ENCODE data around the gene MTA2.
A peak's percentile ranks its signal among the peaks of the same experiment; 100 is the strongest.
"Not testable (repeated sequence)": the region's sequence is repeated elsewhere in the genome, so short reads cannot be mapped to it uniquely, and the experiment has no call there.

MTA2 gene

DNA sequence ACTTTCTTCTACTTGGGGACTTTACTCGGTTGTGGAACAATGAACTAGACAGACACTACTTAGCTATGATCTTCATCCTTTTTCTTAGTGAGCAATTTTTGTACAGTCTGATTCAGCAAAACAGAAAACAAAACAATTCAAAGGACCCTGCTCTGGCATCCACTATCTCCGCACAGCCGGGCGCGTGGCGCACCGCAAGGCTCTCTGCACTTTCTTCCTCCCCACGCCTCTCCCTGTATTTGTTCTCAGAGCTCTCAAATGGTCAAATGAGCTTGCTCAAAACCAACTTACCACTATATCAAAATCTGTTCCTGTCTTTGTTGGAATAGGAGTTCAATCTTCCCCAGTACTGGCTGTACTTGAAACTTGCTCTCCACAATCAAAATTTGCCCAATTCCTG is 35.4 kb downstream of the MTA2 start:
- DNase-seq (ENCODE audit: low read depth in 2 of 2): no peak

- DNase-seq (ENCODE audit: low read depth in 2 of 2): no peak
Measured at GRCh38 chr11:62565100-62565802, 36.4 kb downstream of the MTA2 start.

DNA sequence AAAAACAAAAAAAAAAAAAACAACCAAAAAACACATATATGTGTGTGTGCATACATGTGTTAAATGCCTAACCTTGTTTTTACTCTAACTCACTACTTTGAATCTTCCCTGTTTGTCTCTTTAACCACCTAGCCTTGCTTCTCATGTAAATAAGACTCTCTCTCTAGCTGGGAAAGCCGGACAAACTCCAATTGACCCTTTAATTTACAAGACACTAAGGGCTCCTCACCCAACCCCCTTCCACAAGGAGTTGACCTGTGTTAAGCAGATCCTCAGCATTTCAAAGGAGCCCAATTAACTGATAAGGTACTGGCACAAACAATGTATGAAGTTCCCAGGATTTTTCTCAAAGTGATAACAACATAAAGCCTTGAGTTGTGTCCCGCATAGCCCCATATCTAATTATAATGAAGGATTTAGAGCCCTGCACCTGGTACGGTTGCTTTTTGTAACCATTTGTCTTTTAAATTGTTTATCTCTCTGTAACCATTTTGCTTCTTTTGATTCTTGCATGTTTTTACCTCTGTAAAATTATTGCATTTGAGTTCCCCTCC is 39.9 kb downstream of the MTA2 start:
- DNase-seq (ENCODE audit: low read depth in 2 of 2): not testable (repeated sequence)

- DNase-seq (ENCODE audit: low read depth in 2 of 2): no peak
Measured at GRCh38 chr11:62560566-62561103, 41.0 kb downstream of the MTA2 start.

DNA sequence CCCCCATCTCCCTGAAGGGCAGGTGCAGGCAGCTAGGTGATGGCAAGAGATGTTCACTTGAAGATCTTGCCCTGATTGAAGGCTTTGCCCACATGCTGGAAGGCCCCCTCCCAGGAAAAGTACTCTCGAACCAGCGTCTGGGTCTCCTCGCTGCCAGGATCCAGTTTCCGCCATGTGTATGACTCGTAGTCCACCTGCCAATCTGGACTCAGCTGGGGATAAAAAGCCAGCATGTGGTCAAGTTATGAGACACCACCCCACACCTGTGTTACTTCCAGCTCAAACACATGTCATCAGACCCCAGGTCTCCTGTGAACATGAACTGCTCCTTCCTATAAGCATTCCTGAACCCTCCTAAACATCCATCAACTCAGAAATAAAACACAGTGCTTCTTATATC is 42.0 kb downstream of the MTA2 start:
- DNase-seq (ENCODE audit: low read depth in 2 of 2): not testable (repeated sequence)

- no peak for DNase-seq (ENCODE audit: low read depth in 2 of 2)
Measured at GRCh38 chr11:62559204-62559603, 42.5 kb downstream of the MTA2 start.

- no peak for DNase-seq (ENCODE audit: low read depth in 2 of 2)
Measured at GRCh38 chr11:62558669-62559068, 43.0 kb downstream of the MTA2 start.

- peak in 1 of 2 donors; percentile 57 for DNase-seq (ENCODE audit: low read depth in 2 of 2)
Measured at GRCh38 chr11:62556875-62557631, 44.6 kb downstream of the MTA2 start.

DNA sequence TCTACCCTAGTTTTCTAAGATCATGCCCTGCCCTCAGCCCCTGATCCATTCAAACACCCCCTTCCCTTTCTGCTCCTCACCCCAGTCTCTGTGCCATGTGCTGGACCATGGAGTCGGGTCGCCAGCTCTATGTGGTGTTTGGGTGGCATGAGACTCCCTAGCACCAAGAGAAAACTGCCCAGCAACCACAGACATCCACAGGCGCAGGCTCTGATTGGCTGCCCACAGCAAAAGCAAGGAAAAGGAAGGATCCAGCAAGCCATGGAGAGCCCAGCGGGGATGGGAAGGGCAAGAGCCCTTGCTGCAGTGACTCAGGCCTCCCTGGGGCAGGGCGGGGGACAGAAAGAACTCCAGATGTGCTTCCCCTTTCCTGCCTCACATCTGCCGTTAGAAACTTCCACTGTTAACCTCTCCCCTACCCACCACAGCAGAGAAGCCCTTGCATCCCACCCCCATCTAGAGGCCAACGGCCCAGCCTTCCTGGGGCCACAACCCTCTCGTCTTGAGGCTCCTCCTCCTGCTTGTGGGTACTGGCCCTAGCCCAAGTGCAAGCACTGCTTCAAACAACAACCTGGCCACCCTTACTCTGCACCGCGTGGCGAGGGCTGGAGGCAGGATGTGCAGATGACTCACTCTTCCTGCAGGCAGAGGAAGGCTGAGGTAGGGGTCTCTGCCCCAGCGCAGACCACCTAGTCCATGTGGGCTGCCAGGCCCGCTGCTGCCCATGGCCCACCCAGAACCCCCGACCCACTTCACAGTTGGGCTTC is 45.4 kb downstream of the MTA2 start:
- peak; percentile 82 for DNase-seq (ENCODE audit: low read depth in 2 of 2)

- no peak for DNase-seq (ENCODE audit: low read depth in 2 of 2)
Measured at GRCh38 chr11:62555464-62556107, 46.1 kb downstream of the MTA2 start.

DNA sequence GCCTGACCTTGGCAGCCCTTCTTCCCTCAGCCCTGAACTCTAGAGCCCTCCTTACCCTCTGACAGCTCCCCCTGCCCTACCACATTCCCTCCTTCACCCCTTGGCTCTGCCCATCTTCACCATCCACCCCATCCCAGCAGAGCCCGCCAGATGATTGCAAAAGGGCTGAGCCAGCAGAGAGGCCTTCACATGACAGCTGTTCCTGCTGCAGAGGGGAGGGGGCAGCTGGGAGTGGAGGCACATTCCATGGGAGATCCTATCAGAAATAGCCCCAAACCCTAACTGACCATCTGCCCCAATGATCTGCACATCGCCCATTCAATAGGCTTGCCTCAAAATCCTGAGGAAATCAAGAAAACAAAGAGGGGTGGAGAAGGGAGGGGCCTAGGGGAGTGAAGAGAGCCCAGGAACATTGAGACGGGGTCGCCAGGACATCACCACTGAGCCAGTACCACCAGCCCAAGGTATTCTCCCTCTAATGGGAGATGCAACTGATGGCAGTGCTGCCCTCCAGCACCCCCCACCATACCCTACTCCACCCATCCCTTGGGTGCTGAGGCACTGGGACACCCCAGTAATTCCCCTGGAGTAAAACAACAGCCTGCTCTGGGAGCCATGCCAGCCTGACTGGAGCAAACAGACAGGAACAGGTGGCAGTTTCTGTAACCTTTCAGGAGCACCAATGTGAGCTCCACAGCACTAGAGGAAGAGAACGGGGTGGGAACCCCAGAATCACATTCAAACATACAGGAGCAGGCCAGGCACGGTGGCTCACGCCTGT is 47.1 kb downstream of the MTA2 start:
- no peak for DNase-seq (ENCODE audit: low read depth in 2 of 2)

DNA sequence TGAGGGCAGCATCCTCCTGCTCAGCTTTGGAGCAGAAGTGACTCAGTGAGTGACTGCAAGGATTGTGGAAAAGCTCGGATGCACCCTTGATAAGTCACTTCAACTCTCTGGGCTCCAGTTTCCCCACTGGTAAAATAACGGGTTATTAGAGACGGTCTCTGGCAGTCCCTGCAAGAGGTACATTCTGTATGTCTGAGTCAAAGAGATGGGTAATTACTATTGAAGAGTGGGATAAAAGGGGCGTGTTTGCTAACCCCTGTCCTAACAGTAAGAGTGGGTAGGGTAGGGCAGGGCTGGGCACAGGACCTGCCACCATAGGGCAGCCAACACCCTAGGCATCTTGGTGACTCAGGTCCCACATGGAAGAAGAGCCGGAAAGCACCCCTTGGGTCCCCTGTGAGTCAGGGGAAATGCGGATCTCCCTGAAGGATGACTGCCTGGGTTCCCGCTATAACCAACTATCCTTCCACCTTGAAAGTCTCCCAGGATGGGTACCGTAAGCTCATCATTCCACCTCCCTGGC is 47.8 kb downstream of the MTA2 start:
- DNase-seq (ENCODE audit: low read depth in 2 of 2): no peak

GRCh38 chr11:62553080-62553838 is 48.4 kb downstream of the MTA2 start:
- no peak for DNase-seq (ENCODE audit: low read depth in 2 of 2)

- no peak for DNase-seq (ENCODE audit: low read depth in 2 of 2)
Measured at GRCh38 chr11:62552485-62553079, 49.1 kb downstream of the MTA2 start.

DNA sequence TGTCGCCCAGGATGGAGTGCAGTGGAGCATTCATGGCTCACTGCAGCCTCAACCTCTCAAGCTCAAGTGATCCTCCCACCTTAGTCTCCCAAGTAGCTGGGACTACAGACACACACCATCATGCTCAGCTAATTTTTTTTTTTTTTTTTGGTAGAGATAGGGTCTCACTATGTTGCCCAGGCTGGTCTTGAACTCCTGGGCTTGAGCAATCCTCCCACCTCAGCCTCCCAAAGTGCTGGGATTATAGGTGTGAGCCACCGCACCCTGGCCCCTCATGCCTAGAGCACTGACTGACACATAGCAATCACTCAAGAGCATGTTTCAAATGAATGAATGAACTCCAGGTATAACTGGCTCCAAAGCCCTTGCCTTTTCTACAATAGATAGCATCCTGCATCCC is 51.2 kb downstream of the MTA2 start:
- DNase-seq (ENCODE audit: low read depth in 2 of 2): not testable (repeated sequence)

- DNase-seq (ENCODE audit: low read depth in 2 of 2): no peak
Measured at GRCh38 chr11:62548545-62549335, 52.9 kb downstream of the MTA2 start.

GRCh38 chr11:62547691-62548281 is 53.9 kb downstream of the MTA2 start:
- no peak for DNase-seq (ENCODE audit: low read depth in 2 of 2)
